ENCODE measurements around the gene SCUBE3. TPM values are rescaled to one million over a fixed set of nuclear protein-coding genes. Genes with fewer than 3 reads are reported as not detected.

Gene SCUBE3
- total and polyA plus RNA-seq, 2 of the 8 experiments (the other 6 are each of a cell fraction or from before 2014, with no cell fraction given), result 0.80 to 1.0 TPM

- peak; percentile 99 for TF ChIP-seq E2F6 (IDR thresholded peaks at IDR 0.05)
- TF ChIP-seq RFX5 (IDR thresholded peaks at IDR 0.05; ENCODE audit: borderline replicate concordance, low read depth, low read length), result no peak
- TF ChIP-seq KDM1A (IDR thresholded peaks at IDR 0.05; ENCODE audit: borderline replicate concordance, low read length), result 0 out of 2 replicates have a peak, but pooled peaks have one; percentile 11
- peak in 1 of 2 experiments; percentile 46; a peak in 1 of 4 replicates for TF ChIP-seq HDAC2 (IDR thresholded peaks at IDR 0.05; ENCODE audit: borderline replicate concordance in 1 of 2, low read depth in 2 of 2, low read length in 2 of 2)
- no peak for TF ChIP-seq BRCA1 (IDR thresholded peaks at IDR 0.05; ENCODE audit: low read depth, low read length)
- no peak for TF ChIP-seq HDAC6 (IDR thresholded peaks at IDR 0.05; ENCODE audit: low read depth, low read length)
- TF ChIP-seq SP4 (IDR thresholded peaks at IDR 0.05; ENCODE audit: low read length), result peak; percentile 82; the same call in 1 of the 2 replicates
- TF ChIP-seq EZH2 (IDR thresholded peaks at IDR 0.05; ENCODE audit: low read depth, low read length, severe bottlenecking), result no peak
- TF ChIP-seq POLR2AphosphoS5 (IDR thresholded peaks at IDR 0.05; ENCODE audit: low read depth, low read length), result no peak; the same call in 1 of the 2 replicates
- no peak for TF ChIP-seq MAFK (IDR thresholded peaks at IDR 0.05; ENCODE audit: low read depth, low read length)
- peak; percentile 95 to 98 (median 97) for TF ChIP-seq CTCF (IDR thresholded peaks at IDR 0.05; ENCODE audit: control extremely low read depth in 1 of 3, insufficient read depth in 1 of 3, low read depth in 1 of 3, low read length in 3 of 3)
- peak; percentile 38; the same call in 1 of the 2 replicates for TF ChIP-seq SP1 (IDR thresholded peaks at IDR 0.05; ENCODE audit: low read depth, low read length)
- TF ChIP-seq TCF12 (IDR thresholded peaks at IDR 0.05; ENCODE audit: low read depth, low read length), result 0 out of 2 replicates have a peak, but pooled peaks have one; percentile 10
- peak; percentile 30; the same call in 1 of the 2 replicates for TF ChIP-seq SRF (IDR thresholded peaks at IDR 0.05; ENCODE audit: low read depth, low read length)
- no peak for TF ChIP-seq CBX5 (IDR thresholded peaks at IDR 0.05; ENCODE audit: low read depth, low read length)
- peak; percentile 64; the same call in 1 of the 2 replicates for TF ChIP-seq GABPA (IDR thresholded peaks at IDR 0.05; ENCODE audit: borderline replicate concordance, insufficient read depth, low read length)
- no peak for TF ChIP-seq SAP30 (IDR thresholded peaks at IDR 0.05; ENCODE audit: insufficient read depth, insufficient replicate concordance, low read length)
- TF ChIP-seq SIX5 (IDR thresholded peaks at IDR 0.05; ENCODE audit: low read depth, low read length), result peak; percentile 27; the same call in 1 of the 2 replicates
- peak; percentile 63 for TF ChIP-seq CREB1 (IDR thresholded peaks at IDR 0.05)
- peak; percentile 48 for TF ChIP-seq NANOG (IDR thresholded peaks at IDR 0.05; ENCODE audit: insufficient read depth, low read depth, low read length, poor library complexity, severe bottlenecking)
Measured at GRCh38 chr6:35297601-35298481, 84.1 kb downstream of the SCUBE3 start, which contains the start of gene DEF6 (continued).

All from H1 (cell line).